IPS-NIHi7 (cell line): ENCODE data around the gene FCGR3A.

Experiments used
- DNase-seq: peaks from one replicate; pipeline ENCODE4 v3.0.0; 2012; ENCODE audit warnings: mixed read lengths; ENCODE audit errors: extremely low spot score

The FCGR3A gene

DNA sequence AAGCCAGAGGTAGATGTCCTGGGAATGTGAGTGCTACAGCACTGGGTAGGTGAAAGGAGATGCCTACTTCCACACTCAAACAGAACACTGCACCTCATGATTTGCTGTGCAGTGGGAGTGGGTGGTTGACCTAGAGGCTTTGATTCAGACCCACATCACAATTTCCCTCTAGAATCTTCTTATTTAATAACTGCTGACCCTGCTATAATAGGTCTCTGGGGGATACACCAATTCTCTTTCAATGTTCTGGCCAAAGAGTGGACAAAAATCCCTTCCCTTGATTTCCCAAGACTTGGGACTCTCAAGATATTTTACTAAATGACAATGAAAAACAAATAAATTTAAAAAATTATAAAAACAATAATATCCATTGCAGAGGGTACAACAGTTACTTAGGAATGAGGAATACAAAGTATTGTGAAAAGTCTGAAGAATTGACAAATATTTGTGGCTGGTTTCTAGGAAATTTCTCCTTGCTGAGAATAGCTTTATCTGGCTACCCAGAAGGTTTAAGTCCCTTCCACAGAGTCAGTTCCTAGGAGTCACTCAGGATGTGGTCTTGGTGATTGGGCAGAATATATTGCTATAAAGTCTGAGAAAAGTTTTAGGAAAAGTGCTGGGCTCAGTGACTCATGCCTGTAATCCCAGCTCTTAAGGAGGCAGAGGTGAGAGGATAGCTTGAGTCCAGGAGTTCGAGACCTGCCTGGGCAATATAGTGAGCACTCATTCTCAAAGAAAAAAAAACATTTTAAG lies 46.8 kb downstream of the FCGR3A start:
- no peak for DNase-seq

DNA sequence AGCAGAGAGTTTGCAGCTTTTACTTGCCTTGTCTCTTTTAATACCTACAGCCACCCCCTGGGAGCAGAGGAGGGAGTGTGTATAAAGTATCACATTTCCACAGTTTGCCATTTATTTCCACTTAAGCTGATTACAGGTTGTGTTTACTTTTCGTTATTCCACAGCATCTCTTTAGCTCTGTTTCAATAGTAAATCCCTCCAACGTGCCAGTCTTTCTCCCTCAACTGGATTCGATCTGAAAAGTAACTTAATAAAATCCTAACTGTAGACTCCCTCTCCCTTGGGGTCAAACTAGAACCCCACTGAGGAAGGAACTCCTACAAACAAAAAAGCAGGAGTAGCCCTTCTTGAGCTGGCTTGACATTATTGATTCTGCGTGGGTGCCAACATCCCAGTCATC lies 47.4 kb downstream of the FCGR3A start:
- DNase-seq: no peak

DNA sequence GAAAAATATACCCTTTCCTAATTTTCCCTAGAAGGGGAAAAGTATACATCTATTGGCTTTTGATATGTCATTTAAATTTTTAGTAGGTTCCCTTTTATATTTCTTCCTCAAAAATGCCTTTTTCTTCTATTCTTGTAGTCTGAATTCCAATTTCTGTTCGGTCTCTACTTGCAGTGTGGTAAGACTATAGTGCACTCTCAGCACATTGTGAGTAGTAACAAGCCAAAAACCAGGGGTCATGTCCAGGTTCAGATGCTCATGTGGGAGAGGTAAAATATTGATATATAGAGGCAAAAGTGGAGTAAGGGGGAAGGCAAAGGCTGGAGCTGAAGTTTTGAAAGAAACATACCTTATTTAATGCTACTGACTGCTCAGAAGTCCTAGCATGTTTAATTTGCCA lies 48.4 kb downstream of the FCGR3A start:
- DNase-seq: no peak

DNA sequence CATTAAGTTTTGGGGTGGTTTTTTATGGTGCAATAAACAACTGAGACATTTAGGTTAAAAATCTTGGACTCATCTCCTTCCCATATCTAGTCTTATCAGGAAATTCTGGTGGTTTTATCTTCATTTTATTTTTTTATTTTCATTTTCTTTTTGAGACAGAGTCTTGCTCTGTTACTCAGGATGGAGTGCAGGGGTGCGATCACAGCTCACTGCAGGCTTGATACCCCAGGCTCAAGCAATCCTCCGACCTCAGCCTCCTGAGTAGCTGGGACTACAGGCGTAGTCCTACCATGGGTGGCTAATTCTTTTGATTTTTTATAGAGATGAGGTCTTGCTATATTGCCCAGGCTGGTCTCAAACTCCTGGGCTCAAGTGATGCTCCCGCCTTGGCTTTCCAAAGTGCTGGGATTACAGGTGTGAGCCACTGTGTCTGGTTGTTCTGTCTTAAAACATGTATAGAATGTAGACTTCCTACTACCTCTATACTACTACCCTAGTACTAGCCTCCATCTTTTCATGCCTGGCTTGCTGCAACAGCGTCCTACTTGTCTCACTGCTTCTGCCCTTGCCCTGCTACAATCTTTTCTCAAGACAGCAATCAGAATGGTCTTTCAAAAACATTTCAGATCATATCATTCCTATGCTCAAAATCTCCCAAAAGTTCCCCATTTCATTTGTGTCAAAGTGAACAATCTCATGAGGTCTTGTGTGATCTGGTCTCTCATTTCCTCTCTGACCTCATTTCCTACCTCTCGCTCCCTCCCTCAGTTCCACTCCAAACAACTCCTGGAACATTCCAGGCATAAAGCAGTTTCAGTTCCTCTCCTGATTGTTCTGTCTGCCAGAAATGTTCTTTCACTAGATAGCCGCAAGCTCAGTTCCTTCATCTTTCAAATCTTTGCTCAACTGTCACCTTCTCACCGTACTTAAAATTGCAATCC lies 50.2 kb downstream of the FCGR3A start:
- DNase-seq: no peak

DNA sequence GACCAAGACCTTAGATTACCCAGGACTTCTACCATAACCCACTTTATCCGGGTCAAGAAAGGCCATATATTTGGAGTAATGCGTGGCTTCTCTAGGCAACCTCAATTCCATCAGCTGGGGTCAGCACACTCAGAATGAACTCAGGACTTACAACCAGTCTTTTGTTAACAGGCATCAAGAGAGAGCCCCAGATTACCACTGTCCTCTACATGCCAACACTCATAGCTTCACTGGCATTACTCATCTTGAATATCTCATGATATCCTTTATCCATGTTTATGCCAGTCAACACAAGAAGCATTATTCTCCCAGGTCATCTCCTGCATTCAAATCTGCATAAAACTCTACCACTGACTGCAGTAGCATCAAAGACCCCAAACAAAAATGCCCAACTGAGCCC lies 51.0 kb downstream of the FCGR3A start:
- no peak for DNase-seq

DNA sequence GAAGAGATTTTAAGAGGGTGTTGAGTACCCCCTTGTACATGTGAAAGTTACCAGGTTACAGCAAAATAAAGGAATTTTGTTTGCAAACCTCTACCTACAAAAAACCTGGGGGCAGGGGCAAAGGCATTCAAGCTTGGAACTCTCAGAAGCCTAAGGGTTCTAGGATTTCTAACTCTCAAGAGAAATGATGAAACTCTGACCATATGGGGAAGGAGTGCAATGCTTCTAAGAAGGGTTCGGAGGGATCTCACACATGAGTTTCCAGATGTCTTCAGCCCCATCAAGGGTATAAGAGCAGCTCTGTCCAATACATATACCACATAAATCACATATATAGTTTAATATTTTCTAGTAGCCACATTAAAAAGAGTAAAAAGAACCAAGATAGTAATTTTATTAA lies 51.7 kb downstream of the FCGR3A start:
- DNase-seq: no peak

DNA sequence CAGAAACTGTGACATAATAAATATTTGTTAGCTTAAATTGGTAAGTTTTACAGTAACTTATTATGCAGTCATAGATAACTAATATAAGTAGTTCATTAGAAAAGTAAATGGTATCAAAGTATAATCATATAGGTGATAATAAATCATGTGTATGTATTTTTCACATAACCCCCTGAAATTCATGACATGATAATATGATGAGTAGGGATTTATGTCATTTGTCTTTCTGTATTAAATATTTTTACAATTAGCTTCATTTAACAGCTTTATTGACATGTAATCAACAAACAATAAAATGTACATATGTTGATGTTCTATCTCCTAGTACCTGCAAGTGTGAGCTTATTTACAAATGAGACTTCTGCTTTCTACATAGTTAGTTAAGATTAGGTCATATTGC lies 54.1 kb downstream of the FCGR3A start:
- DNase-seq: no peak

DNA sequence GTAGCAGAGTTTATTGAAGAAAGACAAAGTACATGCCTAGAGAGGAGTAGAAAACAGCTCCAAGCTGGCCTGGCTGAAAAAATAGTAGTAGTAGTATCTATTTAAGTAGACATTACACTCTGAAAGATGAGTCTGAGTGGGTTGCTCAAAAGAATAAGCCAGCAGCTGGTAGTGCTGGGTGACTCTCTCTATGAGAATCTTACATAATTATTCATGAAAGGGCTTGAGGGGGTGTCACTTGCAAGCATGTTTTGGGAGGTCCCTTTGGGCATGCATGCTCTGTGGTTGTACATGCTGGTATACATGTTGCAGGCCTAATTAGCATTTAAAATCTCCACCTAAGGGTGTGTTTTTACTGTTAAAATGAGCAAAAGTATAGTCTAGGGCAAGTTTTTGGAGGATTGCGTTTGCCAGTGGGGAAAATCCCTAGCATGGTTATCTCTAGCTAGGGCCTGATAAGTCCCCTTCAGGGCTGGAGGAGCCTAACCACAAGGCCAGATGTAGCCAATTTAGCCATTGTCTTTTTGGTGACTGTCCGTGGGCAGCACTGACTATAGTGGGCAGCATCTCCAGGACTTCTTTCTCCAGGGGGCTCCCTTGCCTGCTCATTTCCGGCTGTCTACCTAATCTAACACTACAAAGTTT lies 55.4 kb downstream of the FCGR3A start:
- DNase-seq: no peak

DNA sequence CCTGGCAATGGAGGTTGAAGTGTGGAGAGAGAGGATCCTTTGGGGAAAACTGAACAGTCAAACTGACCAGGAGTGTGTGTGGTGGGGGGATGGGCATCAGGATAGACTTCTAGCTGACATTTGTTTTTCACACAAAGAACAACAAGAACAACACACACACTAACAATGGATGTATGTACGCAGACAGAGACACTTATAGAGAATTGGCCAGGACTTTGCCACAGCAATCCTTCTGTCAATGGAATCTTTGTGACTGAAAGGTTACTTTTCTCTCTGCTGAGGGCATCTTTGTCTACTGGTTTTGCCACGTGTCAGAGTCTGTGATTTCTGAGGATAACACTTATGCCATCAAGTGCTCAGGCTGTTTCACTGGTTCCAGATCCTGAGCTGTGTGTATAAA lies 56.8 kb downstream of the FCGR3A start:
- DNase-seq: no peak
